LNCAP (cell line): ENCODE measurements around the gene C17orf78.

Experiments used
- TF ChIP-seq, protein P1 (sequence below): fragments of 450-650 bp; IDR thresholded peaks from 2 replicates; pipeline ENCODE4 v1.5.1; 2017; ENCODE audit warnings: mild to moderate bottlenecking

C17orf78 gene

DNA sequence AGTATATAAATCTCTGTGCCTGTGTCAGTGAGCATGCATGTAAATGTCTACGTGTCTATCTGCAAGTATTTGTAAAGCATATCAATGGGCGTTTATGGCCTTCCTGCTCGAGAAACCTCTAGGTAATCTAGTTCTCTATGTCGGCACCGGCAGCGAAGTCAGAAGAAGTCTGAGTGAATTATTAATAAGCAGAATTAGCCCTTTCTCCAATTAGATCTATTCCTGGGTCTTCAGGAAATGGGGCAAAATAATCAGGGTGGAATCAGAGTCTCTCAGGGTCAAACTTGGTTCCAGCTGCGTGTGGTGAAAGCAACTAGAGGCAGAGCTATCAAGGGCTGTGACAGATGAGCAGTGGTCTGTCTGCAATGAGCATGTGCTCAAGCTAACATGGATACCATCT is at the start of gene C17orf78:
Gene C17orf78 (plus strand): TSS at position 280 of the 400 bp plus-strand sequence. CDS start 108 bp downstream, at position 388.
- TF ChIP-seq, protein P1, sequence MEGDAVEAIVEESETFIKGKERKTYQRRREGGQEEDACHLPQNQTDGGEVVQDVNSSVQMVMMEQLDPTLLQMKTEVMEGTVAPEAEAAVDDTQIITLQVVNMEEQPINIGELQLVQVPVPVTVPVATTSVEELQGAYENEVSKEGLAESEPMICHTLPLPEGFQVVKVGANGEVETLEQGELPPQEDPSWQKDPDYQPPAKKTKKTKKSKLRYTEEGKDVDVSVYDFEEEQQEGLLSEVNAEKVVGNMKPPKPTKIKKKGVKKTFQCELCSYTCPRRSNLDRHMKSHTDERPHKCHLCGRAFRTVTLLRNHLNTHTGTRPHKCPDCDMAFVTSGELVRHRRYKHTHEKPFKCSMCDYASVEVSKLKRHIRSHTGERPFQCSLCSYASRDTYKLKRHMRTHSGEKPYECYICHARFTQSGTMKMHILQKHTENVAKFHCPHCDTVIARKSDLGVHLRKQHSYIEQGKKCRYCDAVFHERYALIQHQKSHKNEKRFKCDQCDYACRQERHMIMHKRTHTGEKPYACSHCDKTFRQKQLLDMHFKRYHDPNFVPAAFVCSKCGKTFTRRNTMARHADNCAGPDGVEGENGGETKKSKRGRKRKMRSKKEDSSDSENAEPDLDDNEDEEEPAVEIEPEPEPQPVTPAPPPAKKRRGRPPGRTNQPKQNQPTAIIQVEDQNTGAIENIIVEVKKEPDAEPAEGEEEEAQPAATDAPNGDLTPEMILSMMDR, result no peak

DNA sequence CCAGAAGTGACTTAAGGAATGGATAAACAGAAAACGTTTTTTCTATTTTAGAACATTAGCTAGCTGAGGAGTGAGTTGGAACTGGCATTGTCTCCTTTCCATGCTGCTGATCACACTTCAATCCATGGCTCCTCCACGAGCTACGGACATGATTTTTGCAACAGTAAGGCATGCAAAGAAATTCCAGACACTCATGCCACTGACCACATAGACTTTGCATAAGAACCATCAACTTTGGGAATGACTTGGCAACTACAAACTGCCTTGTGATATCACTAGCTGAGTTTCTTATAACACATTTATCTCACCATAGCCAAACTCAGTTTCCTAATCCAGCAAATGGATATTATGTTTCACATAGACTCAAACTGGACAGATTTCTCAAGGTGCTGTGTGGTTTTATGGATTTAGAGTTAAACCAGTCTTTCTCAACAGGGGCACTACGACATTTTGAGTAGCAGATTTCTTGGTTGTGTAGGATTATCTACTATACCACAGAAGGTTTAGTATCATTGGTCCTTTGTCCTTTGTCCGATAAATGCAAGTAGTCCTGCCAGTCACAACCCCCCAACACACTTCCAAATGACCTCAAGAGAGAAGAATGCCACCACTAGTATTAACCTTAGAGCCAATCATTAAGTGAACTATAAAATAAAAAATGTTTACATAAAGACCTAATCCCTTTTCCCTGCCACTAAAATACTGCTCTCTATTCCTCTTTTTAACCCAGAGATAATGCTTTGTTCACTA is 48.3 kb upstream of the C17orf78 start:
- TF ChIP-seq, protein P1, result no peak

DNA sequence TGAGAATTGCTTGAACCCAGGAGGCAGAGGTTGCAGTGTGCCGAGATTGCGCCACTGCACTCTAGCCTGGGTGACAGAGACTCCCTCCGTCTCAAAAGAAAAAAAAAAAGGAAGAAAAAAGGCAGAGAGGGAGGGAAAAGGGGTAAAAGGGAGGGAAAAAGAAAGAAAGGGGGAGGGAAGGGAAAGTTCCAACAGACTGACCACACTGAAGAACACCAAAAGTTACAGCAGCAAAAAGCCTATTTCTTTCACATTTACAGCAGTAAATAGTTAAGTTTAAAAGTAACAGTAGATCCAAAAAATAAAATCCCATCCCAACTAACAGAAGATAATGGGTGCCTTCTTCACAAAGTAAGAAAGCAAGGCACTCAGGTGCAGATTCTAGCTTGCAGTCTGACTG is 36.9 kb upstream of the C17orf78 start:
- TF ChIP-seq, protein P1, result no peak

DNA sequence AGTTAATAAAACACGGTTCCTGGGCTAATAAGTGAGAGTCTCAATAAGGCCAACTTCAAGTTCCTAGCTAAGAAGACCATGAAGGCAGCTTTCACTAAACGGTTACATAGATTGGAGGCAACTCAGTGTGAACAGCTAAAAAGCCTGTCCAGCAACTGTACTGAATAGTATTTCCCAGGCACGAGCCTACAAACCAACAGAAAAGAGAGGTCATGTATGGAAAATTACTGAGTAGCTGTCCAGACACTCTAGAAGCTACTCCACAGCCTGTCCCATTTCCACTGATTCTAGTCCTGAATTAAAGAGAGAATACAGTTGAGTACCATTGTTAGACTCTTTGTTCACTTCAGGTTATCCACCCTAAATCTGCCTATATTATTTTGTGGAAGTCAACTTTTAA is 36.5 kb upstream of the C17orf78 start:
- TF ChIP-seq, protein P1, result no peak

DNA sequence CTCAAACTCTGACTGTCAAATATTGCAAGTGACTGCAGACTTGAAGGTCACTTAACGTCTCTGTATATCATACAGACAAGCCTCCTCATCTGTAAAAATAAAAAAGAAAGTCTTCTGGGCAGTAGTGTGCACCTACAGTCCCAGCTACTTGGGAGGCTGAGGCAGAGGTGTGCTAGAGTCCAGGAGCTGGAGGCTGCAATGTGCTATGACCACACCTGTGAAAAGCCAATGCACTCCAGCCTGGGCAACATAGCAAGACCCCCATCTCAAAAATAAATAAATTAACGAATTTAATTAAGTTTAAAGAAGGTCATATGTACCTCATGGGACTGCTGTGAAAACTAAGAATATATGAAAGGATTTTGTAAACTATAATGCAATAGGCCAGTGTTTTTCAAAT is 35.0 kb upstream of the C17orf78 start:
- TF ChIP-seq, protein P1, result no peak

DNA sequence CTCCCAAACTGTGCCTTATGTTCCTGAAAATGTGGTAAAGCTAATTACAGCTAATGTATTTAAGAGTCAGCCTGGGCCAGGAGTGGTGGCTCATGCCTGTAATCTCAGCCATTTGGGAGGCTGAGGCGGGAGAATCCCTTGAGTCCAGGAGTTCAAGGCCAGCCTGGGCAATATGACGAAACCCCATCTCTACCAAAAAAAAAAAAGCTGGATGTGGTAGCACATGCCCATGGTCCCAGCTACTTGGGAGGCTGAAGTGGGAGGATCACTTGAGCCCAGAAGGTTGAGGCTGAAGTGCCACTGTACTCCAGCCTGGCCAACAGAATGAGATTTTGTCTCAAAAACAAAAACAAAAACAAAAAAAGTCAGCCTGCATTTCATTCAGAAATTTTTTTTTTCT is 33.2 kb upstream of the C17orf78 start:
- TF ChIP-seq, protein P1, result no peak

DNA sequence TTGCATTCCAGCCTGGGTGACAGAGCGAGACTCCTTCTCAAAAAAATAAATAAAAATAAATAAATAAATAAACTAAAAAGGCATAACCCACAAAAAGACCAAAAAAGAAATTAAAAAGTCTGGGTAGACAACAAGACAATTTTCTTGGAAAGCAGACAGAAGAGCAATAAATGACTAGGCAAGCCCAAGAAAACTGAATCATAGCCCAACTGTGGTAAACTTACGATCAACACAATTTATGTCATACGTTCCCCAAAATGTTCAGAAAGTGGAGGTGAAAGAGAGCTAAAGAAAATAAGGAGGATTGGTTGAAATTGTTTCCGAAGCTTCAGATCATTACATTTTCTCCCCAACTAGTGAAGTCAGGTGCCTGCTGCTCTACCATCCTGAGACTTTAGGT is 31.3 kb upstream of the C17orf78 start:
- TF ChIP-seq, protein P1, result no peak
